GM21447 (cell line): Measurements from ENCODE around the gene ZFAND3.

Source experiments
- ATAC-seq: cut with Tn5 transposase; IDR thresholded peaks from one replicate; pipeline ENCODE4 v1.9.1; 2021; ENCODE audit not compliant: unreplicated experiment

Gene ZFAND3

GRCh38 chr6:38175786-38176185, 356.3 kb downstream of the ZFAND3 start:
- ATAC-seq = no peak

- ATAC-seq = no peak
Observed at GRCh38 chr6:38176797-38177751, 357.5 kb downstream of the ZFAND3 start.

DNA sequence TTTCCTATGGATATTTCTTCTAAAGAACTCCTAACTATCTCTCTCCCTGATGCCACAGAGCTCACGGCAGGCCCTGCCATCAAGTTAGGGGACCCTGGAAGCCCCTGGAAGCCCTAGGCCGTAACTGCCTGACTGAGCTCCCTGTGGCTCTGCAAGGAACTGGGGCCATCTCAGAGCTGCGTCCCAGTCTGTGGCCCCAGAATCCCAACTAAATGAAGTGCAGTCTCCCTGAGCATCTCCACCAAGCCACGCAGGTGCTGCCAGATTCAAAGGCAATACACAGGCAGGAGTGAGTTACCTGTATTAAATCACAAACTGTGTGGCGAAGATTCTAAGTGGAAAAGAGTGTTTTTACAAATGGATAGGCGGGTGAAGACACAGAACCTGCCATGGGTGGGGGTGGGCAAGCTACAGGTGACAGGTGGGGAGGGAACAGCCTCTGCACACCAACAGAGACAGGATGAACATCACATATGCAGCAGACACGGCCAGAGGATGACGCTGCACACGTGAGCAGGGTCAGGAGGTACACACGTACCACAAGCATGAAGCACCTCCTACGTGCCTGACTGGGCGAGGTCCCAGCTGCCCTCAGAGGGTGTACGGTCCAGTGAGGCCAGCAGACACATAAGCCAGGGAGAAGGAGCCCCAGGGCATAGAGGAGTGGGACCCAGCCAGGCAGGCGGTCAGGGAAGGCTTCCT, 358.5 kb downstream of the ZFAND3 start:
- no peak for ATAC-seq

- no peak for ATAC-seq
Observed at GRCh38 chr6:38178584-38178886, 359.0 kb downstream of the ZFAND3 start.

GRCh38 chr6:38179300-38179699, 359.8 kb downstream of the ZFAND3 start:
- no peak for ATAC-seq

- ATAC-seq = no peak
Observed at GRCh38 chr6:38179794-38180430, 360.4 kb downstream of the ZFAND3 start.

DNA sequence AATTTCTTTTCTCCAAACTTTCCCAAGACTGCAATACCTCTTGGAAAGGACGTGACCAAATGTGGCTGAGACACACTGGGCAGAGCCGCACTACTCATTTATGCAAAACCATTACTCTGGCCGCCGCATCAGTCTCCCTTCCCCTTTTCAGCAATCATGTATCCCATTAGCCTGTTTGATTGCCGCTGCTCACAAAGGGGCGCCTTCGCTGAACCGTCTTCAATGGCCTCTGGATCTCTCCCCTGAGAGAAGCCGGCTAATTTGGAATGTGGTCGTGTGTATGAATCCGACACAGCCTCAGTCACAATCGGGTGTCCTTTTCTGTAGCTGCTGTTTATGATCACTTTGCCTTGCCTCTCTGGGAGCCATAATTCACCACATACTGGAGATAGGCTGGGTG, 361.1 kb downstream of the ZFAND3 start:
- ATAC-seq = no peak

GRCh38 chr6:38182426-38182825, 362.9 kb downstream of the ZFAND3 start:
- ATAC-seq = no peak

GRCh38 chr6:38183856-38184584, 364.5 kb downstream of the ZFAND3 start:
- no peak for ATAC-seq

DNA sequence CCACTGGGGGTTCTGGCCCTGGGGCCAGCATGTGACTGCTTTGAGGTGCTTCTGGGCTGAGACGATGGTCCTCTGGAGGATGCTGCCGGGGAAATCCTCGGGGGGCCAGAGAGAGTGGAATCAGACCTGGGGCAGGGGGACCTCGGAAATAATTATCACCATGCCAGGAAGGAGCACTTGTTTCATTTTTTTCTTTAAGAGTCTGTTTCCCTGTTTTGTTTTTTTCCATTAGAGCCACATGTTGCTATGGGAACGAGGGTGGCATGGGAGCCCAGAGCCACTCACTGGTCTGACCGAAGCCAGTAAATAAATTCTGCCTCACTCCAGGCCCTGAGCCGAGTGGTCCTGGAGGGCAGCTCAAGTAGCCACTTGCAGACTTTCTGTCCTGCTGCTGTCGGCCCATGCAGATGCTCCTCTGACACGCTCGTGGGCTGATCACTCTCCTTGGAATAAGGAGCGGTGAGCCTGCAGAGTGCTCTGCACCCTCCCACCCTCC, 365.1 kb downstream of the ZFAND3 start:
- ATAC-seq = no peak

- ATAC-seq = no peak
Observed at GRCh38 chr6:38185244-38185643, 365.7 kb downstream of the ZFAND3 start.

GRCh38 chr6:38185752-38186151, 366.2 kb downstream of the ZFAND3 start:
- no peak for ATAC-seq

- ATAC-seq = no peak
Observed at GRCh38 chr6:38187325-38187724, 367.8 kb downstream of the ZFAND3 start.

DNA sequence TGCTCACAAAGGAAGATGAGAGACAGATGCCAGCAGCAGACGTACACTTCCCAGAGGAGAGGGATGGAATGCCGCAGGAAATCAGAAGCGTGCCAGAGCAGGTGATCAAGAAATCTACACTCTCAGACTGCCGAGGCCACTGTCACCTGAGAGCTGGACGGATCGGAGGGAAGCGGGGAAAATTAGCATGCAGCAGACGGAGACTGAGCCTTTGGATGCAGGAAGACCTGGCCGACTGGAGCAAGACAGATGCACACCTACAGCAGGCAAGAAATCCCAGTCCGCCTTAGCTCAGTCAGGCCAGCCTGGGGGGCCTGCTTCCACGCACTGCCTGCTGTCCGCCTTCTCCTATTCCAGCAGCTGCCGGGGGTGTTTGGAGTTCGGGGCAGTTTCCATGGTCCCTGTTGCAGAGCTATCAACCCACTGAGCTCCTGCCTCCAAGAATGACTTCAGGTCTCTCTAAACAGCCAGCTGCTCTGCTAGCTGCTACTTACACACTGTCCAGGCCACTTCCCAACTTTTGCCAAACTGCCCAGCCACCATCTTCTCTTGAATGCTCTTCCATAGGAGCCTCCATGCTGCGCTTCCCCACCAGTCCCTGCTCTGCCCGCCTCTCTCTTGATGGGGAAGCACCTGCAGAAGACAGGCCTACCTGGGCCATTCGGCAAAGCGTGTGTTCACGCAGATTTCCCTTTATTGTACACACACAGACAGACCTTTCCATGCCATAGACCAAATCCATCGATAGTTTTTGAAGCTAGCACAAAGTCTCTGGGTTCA, 368.5 kb downstream of the ZFAND3 start:
- no peak for ATAC-seq

DNA sequence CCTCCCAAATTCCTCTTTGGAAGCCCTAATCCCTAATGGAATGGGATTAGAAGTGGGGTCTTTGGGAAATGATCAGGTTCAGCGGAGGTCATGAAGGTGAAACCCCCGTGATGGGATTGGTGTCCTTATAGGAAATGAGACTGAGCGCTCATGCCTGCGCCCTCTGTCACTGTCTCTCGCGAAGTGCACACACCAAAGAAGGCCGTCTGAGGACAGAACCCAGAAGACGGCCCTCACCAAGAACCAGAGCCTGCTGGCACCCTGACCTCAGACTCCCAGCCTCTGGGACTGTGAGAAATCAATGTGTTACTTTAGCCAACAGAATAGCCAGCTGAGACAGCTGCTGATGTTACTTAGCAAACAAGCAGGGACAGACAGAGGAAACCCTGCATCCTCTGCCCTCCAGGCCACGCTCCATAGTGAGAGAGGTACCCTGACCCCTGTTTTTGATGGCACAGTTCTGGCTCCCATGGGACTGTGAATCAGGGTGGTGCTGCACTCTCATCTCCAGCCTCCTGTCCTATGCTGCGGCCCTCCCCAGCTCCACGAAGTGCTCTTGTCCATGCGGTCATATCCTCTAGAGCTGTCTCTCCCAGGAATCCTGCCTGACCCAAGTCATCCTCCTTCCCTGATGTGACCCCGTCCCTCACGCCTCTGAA, 369.3 kb downstream of the ZFAND3 start:
- no peak for ATAC-seq

GRCh38 chr6:38191418-38191817, 371.9 kb downstream of the ZFAND3 start:
- no peak for ATAC-seq

- no peak for ATAC-seq
Observed at GRCh38 chr6:38192011-38192410, 372.5 kb downstream of the ZFAND3 start.

DNA sequence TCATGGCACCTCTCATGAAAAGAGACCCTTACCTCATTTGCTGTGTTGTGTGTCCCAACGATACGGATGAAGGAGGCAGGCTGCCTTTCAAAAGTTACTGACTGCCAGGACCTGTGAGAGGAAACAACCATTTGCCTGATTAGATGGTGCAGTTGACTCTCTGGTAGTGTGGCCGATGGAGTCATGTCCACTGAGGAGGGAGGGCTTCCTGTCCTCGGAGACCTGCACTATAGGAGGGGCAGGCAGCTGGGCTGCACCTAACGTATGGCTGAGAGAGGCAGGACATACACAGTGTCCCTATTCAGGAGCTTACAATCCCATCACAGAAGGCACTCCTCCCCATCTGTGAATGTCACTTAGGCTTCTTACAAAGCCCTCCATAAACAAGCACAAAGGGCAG, 373.0 kb downstream of the ZFAND3 start:
- no peak for ATAC-seq

DNA sequence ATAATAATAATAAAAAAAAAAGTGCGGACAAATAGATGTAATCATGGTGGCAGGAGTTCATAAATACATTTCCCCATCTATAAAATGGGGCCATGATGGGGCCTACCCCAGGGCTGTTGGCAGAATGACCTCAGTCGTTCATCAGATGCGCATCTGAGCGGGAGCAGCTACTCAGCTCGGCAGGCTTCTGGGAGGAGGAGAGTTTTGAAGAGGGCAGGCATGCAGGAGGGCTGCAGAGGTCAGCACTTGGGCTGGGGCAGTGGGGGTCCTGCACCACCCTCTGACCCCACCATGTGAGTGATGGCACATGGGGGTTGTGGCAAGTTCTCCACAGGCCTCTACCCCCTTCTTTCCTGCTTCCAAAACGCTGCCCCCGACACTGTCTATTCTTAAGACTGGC, 373.5 kb downstream of the ZFAND3 start:
- ATAC-seq = no peak
